ENCODE results near the gene PRDM15.

DNA sequence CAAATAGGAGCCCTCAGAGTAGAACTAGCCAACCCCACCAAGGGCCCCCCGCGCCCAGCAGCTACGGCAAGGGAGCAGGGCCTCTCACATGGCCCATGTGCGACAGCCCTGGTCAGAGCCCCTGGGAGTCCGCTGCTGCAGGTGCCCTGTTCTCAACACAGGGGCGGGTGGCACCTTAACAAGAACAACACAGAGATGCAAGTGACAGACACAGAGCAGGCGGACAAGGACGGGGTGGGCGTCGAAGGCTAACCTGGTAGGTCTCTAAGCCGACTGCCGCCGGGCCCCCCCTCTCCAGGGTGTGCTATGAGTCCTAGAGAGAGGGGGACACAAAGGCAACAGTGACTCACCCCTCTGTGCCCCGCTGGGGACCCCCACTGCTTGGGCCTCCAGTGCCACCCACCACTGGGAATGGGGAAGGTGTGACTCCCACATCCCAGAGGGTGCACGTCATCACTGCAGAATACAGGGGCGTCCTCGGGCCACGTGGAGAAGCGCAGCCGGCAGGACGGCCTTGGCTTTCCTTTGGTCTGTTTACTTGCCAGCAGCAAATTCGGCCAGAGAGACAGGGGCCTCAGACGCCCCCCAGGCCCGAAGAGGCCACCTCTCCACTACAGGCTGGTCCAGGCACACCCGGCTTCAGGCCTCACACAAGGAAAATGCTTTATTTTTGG is 44.8 kb downstream of the PRDM15 start:
- no peak for TF ChIP-seq POLR2A (IDR thresholded peaks at IDR 0.05)
- TF ChIP-seq CTCF (IDR thresholded peaks at IDR 0.05): no peak
